GM19452 (cell line): ENCODE results near the gene H2AZ2.
"Not testable (repeated sequence)": the region's sequence is repeated elsewhere in the genome, so short reads cannot be mapped to it uniquely, and the experiment has no call there.

Experiments
- ATAC-seq: cut with Tn5 transposase; IDR thresholded peaks from one replicate; pipeline ENCODE4 v1.9.1; 2021; ENCODE audit not compliant: unreplicated experiment

The H2AZ2 gene

GRCh38 chr7:44787041-44787440 lies 60.8 kb downstream of the H2AZ2 start:
- ATAC-seq = no peak

- not testable (repeated sequence) for ATAC-seq
Observed at GRCh38 chr7:44785218-44785617, 62.7 kb downstream of the H2AZ2 start.

GRCh38 chr7:44784364-44784763 lies 63.5 kb downstream of the H2AZ2 start:
- no peak for ATAC-seq

- no peak for ATAC-seq
Observed at GRCh38 chr7:44783407-44783806, 64.5 kb downstream of the H2AZ2 start.

- ATAC-seq = no peak
Observed at GRCh38 chr7:44782460-44782859, 65.4 kb downstream of the H2AZ2 start.
